AG10803 (cell line): ENCODE data around the gene ELP6.
"Not testable (repeated sequence)": the region's sequence is repeated elsewhere in the genome, so short reads cannot be mapped to it uniquely, and the experiment has no call there.

Source experiments
- DNase-seq: peaks from one replicate; pipeline ENCODE4 v3.0.0; 2010; ENCODE audit warnings: low read depth
- H3K4me3 ChIP-seq: 2 replicates; pipeline ENCODE4 v1.5.1; 2011; ENCODE audit warnings: mild to moderate bottlenecking, low read length, control low read depth
- TF ChIP-seq, protein P1 (sequence below): conservative IDR thresholded peaks from 2 replicates; pipeline ENCODE4 v1.5.1; 2011; ENCODE audit warnings: mild to moderate bottlenecking, low read length, control low read depth, inconsistent platforms

Gene ELP6

DNA sequence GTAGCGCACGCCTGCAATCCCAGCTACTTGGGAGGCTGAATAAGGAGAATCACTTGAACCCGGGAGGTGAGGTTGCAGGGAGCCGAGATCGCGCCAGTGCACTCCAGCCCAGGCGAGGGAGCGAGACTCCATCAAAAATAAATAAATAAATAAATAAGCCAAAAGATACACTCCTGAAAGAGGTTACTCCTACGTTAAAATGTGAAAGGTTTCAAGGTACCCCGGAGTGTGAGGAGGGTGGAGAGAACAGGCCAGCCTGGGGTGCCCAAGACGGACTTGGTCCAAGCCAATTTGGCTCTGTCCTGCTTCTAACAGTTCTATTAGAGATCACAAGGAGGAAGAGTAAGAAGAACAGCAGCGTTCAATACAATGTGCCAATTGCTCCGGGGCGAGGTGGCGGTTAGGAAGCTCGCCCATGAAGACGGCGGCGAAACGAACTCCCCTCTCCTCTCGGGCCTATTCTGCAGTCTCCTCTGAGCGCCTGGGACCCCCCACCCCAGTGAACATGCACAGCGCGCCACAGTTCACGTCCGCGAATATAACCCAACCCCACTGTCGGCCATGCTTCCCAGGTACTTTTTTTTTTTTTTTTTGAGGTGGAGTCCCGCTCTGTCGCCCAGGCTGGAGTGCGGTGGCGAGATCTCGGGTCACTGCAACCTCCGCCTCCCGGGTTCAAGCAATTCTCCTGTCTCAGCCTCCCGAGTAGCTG lies 942 bp downstream of the ELP6 start:
- peak overlapping the region; percentile 94 for H3K4me3 ChIP-seq
- TF ChIP-seq, protein P1, sequence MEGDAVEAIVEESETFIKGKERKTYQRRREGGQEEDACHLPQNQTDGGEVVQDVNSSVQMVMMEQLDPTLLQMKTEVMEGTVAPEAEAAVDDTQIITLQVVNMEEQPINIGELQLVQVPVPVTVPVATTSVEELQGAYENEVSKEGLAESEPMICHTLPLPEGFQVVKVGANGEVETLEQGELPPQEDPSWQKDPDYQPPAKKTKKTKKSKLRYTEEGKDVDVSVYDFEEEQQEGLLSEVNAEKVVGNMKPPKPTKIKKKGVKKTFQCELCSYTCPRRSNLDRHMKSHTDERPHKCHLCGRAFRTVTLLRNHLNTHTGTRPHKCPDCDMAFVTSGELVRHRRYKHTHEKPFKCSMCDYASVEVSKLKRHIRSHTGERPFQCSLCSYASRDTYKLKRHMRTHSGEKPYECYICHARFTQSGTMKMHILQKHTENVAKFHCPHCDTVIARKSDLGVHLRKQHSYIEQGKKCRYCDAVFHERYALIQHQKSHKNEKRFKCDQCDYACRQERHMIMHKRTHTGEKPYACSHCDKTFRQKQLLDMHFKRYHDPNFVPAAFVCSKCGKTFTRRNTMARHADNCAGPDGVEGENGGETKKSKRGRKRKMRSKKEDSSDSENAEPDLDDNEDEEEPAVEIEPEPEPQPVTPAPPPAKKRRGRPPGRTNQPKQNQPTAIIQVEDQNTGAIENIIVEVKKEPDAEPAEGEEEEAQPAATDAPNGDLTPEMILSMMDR: no peak
- DNase-seq: peak; percentile 23

GRCh38 chr3:47505267-47505666 lies 8.2 kb downstream of the ELP6 start:
- not testable (repeated sequence) for H3K4me3 ChIP-seq, DNase-seq

DNA sequence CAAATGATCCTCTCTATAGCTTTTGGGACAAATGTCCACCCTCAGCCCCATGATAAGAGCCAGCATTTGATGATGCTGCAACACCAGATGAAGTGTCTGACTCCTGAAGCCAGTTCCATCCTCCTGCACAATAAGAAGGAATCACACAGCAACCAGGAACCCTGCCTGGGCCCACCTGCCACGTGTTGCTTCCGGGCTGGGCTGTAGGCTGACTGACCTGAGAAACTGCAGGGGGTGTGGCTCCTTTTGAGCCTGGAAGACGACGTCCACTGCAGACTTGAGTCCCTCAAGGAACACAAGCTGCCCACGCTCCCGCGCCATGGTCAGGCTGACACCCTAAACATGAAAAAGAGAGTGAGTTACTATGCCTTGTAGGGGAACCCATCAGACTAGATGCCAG lies 9.4 kb downstream of the ELP6 start:
- DNase-seq: no peak

GRCh38 chr3:47503033-47503432 lies 10.5 kb downstream of the ELP6 start:
- H3K4me3 ChIP-seq: no peak overlapping the region
- no peak for DNase-seq
- TF ChIP-seq, protein P1: no peak

More for the DNA sequence above, 9.4 kb downstream of the ELP6 start:
- TF ChIP-seq, protein P1: no peak
- H3K4me3 ChIP-seq: no peak overlapping the region

DNA sequence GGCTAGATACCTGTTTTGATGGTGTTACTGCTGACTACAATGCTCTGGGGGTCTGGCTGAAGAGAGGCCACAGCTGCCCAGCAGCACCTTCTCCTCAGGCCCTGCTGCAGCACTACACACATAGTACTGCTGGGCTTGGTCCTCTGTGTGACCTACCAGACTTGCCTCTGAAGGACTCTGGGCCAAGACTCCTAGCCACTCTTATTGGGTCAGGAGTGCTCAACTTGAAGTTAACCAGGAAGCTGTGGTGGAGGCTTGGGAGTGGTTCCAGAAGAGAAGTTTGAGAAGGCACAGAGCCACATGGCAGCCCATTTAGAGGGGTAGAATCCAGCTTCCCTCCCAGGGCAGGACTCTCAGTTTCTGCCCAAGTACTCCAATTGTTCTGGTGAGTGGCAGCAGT lies 16.6 kb downstream of the ELP6 start:
- TF ChIP-seq, protein P1: no peak

DNA sequence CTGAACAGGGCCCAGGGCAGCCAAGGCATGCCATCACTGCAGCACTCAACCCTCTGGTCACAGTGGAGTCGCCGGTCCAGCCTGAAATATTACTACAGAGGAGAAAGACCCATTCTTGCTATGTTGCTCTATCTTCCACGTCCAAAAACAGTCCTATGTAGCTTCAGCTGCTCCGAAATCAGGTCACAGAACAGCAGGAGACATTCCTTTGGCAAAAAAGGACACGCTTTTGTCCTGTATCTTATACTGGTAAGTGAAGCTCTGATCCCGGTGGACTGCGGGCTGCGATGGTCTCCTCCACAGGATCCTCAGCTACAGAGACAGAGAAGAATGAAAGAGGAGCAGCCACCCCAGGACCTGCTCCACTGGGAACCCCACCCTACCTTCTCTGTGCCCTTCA lies 17.6 kb downstream of the ELP6 start:
- H3K4me3 ChIP-seq: no peak overlapping the region
- TF ChIP-seq, protein P1: no peak
- no peak for DNase-seq

More for the DNA sequence above, 16.6 kb downstream of the ELP6 start:
- H3K4me3 ChIP-seq: no peak overlapping the region
- no peak for DNase-seq

- no peak overlapping the region for H3K4me3 ChIP-seq
- TF ChIP-seq, protein P1: no peak
- no peak for DNase-seq
These were observed 18.4 kb downstream of the ELP6 start for GRCh38 chr3:47495111-47495510.

DNA sequence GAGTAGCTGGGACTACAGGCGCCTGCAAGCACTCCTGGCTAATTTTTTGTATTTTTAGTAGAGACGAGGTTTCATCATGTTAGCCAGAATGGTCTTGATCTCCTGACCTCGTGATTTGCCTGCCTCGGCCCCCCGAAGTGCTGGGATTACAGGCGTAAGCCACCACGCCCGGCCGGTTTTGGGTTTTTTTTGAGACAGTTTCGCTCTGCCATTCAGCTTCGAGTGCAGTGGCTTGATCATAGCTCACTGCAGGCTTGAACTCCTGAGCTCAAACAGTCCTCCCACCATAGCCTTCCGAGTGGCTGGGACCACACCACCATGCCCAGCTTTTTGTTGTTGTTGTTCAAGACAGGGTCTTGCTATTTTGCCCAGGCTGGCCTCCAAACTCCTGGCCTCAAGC lies 21.7 kb downstream of the ELP6 start:
- no peak for DNase-seq
- no peak overlapping the region for H3K4me3 ChIP-seq
- TF ChIP-seq, protein P1: no peak
